Measurements from ENCODE around the gene PFDN1. TPM values are rescaled to one million over a fixed set of nuclear protein-coding genes. Genes with fewer than 3 reads are reported as not detected.

Gene PFDN1
- total RNA-seq, 1 experiment from 2014 or later = 94.1 TPM

DNA sequence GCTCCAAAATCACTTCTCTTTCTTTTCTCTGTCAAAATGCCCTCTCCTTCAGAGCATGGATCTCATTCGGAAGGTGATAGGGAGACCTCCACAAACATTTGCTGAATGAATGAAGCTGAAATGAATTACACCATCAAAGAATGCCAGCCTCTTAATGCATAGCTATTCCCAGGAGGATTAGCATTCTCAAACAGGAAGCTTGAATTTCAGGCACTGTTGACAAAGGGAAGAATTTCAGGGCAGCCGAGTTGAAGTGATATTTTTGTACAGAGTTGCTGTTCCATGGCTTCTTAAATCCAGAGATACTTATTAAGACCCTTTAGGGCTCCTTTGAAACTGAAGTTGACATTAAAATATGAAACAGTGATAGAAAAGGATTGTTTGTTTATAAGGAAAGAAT, 24.7 kb upstream of the PFDN1 start:
- BruUV-seq (replicated peaks) = no TSS peak
- peaks cover 51% of the 10 kb centered on the region for H3K4me1 ChIP-seq (ENCODE audit: insufficient read depth, low read length, poor library complexity, severe bottlenecking)
- peak overlapping the region; percentile 73 for H3K27ac ChIP-seq (ENCODE audit: low read depth, low read length, poor library complexity, severe bottlenecking)
- H3K36me3 ChIP-seq (ENCODE audit: insufficient read depth, low read length, poor library complexity, severe bottlenecking) = no peaks in the 10 kb centered on the region
- CTCF ChIA-PET = interaction anchor here (0.6 to 1.5 kb wide), 3 partner anchors 9 to 83 kb away, joined by 3 to 12 read pairs (median 6); no protein-coding TSS in a partner anchor
- no peaks in the 10 kb centered on the region for H3K9me3 ChIP-seq (ENCODE audit: low read depth, low read length, poor library complexity, severe bottlenecking)
- DNase-seq (ENCODE audit: low spot score) = peak; percentile 93
- no peak overlapping the region for H3K4me3 ChIP-seq (ENCODE audit: low read depth, low read length, poor library complexity, severe bottlenecking)
- POLR2A ChIA-PET (ENCODE audit: low non-redundant PET) = interaction anchor here (0.6 kb wide), 1 partner anchor 54 kb away, joined by 4 read pairs; no protein-coding TSS in a partner anchor
- intact Hi-C loops (cut with micrococcal nuclease; ENCODE audit: unreplicated experiment) = no loop called here
- no peak for TF ChIP-seq EZH2 (IDR thresholded peaks at IDR 0.05; ENCODE audit: borderline replicate concordance, low read depth, low read length, poor library complexity, severe bottlenecking)
- TF ChIP-seq, protein P1, sequence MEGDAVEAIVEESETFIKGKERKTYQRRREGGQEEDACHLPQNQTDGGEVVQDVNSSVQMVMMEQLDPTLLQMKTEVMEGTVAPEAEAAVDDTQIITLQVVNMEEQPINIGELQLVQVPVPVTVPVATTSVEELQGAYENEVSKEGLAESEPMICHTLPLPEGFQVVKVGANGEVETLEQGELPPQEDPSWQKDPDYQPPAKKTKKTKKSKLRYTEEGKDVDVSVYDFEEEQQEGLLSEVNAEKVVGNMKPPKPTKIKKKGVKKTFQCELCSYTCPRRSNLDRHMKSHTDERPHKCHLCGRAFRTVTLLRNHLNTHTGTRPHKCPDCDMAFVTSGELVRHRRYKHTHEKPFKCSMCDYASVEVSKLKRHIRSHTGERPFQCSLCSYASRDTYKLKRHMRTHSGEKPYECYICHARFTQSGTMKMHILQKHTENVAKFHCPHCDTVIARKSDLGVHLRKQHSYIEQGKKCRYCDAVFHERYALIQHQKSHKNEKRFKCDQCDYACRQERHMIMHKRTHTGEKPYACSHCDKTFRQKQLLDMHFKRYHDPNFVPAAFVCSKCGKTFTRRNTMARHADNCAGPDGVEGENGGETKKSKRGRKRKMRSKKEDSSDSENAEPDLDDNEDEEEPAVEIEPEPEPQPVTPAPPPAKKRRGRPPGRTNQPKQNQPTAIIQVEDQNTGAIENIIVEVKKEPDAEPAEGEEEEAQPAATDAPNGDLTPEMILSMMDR (conservative IDR thresholded peaks at IDR 0.05; ENCODE audit: low read depth, low read length) = no peak
- H3K27me3 ChIP-seq (replicated peaks; ENCODE audit: insufficient read depth, low read depth, low read length, poor library complexity) = no peaks in the 10 kb centered on the region

DNA sequence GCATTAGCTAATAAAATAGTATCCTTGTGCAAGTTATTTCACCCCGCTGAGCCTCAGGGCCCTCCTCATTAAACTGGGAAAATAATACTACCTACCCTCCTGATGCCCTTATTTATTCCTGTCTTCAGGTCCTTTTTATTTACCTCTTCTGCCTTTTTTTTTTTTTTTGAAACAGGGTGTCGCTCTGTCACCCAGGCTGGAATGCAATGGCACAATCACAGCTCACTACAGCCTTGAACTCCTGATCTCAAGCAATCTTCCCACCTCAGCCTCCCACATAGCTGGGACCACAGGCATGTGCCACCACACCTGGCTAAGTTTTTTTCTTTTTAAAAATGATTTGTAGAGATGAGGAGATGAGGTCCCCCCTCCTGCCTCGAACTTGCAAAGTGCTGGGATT, 22.6 kb upstream of the PFDN1 start:
- ChIA-PET CTCF (interaction anchor here (1.0 kb wide), 1 partner anchor 81 kb away, joined by 7 read pairs; no protein-coding TSS in a partner anchor), POLR2A (ENCODE audit: low non-redundant PET) (no interaction called here)
- Histone ChIP-seq H3K4me1 (ENCODE audit: insufficient read depth, low read length, poor library complexity, severe bottlenecking) (peaks cover 51% of the 10 kb centered on the region), H3K27ac (ENCODE audit: low read depth, low read length, poor library complexity, severe bottlenecking) (no peak overlapping the region), H3K27me3 (replicated peaks; ENCODE audit: insufficient read depth, low read depth, low read length, poor library complexity) (no peaks in the 10 kb centered on the region), H3K36me3 (ENCODE audit: insufficient read depth, low read length, poor library complexity, severe bottlenecking) (no peaks in the 10 kb centered on the region), H3K9me3 (ENCODE audit: low read depth, low read length, poor library complexity, severe bottlenecking) (no peaks in the 10 kb centered on the region), H3K4me3 (ENCODE audit: low read depth, low read length, poor library complexity, severe bottlenecking) (no peak overlapping the region)
- intact Hi-C loops (cut with micrococcal nuclease; ENCODE audit: unreplicated experiment) = no loop called here
- no TSS peak for BruUV-seq (replicated peaks)
- DNase-seq (ENCODE audit: low spot score) = no peak
- TF ChIP-seq, protein P1 (conservative IDR thresholded peaks at IDR 0.05; ENCODE audit: low read depth, low read length) = no peak
- no peak for TF ChIP-seq EZH2 (IDR thresholded peaks at IDR 0.05; ENCODE audit: borderline replicate concordance, low read depth, low read length, poor library complexity, severe bottlenecking)

GRCh38 chr5:140324617-140325241, 21.8 kb upstream of the PFDN1 start:
- Histone ChIP-seq H3K4me3 (ENCODE audit: low read depth, low read length, poor library complexity, severe bottlenecking) (no peak overlapping the region), H3K4me1 (ENCODE audit: insufficient read depth, low read length, poor library complexity, severe bottlenecking) (peaks cover 48% of the 10 kb centered on the region), H3K36me3 (ENCODE audit: insufficient read depth, low read length, poor library complexity, severe bottlenecking) (no peaks in the 10 kb centered on the region), H3K27ac (ENCODE audit: low read depth, low read length, poor library complexity, severe bottlenecking) (no peak overlapping the region), H3K9me3 (ENCODE audit: low read depth, low read length, poor library complexity, severe bottlenecking) (no peaks in the 10 kb centered on the region), H3K27me3 (replicated peaks; ENCODE audit: insufficient read depth, low read depth, low read length, poor library complexity) (no peaks in the 10 kb centered on the region)
- no TSS peak for BruUV-seq (replicated peaks)
- TF ChIP-seq, protein P1 (conservative IDR thresholded peaks at IDR 0.05; ENCODE audit: low read depth, low read length) = no peak
- no peak for TF ChIP-seq EZH2 (IDR thresholded peaks at IDR 0.05; ENCODE audit: borderline replicate concordance, low read depth, low read length, poor library complexity, severe bottlenecking)
- intact Hi-C loops (cut with micrococcal nuclease; ENCODE audit: unreplicated experiment) = no loop called here
- ChIA-PET POLR2A (ENCODE audit: low non-redundant PET) (no interaction called here), CTCF (no interaction called here)
- no peak for DNase-seq (ENCODE audit: low spot score)

All from A673 (cell line).